A549 (cell line): ENCODE data around the gene FHIT. TPM values are rescaled to one million over a fixed set of nuclear protein-coding genes. Genes with fewer than 3 reads are reported as not detected.

ENCODE experiments used
- ATAC-seq, 2 experiments: fragments of 200-7000 bp in 1 of 2; fragments of >200 bp in 1 of 2; cut with Nextera tagmentation in 1 of 2; cut with Tn5 transposase in 1 of 2; 3 replicates each; pipeline versions ENCODE4 v1.8.0 to v1.9.1; 2018 to 2020; ENCODE audit warnings: mild to moderate bottlenecking in 1 of 2, moderate library complexity in 1 of 2
- CTCF ChIA-PET: fragments of 300-600 bp; sonication (Branson Sonifier 250); formaldehyde crosslinking; extraction: SDS; loops from one replicate; lab custom pipeline; 2021; ENCODE audit warnings: antibody characterized with exemption, inconsistent platforms; lab: Yijun Ruan, JAX
- POLR2A ChIA-PET: fragments of 350-600 bp; formaldehyde crosslinking; extraction: SDS; loops from one replicate; lab custom pipeline; 2021; ENCODE audit warnings: antibody characterized with exemption, inconsistent platforms; lab: Yijun Ruan, JAX
- DNase-seq, 2 experiments: peaks; one replicate each; pipeline versions ENCODE4 v3.0.0 to v3.0.0-alpha.2; 2011 to 2016; ENCODE audit warnings: low read depth in 1 of 2, low spot score in 1 of 2
- FAIRE-seq: peaks from 2 replicates; lab custom pipeline; 2011; peaks lifted over from hg19 to GRCh38; lab: Jason Lieb, UNC
- H3K27ac ChIP-seq, 2 experiments: fragments of >200 bp; sonication (Bioruptor Twin); formaldehyde crosslinking; 3 replicates each; pipeline ENCODE4 v1.5.1; 2016 to 2017
- H3K4me1 ChIP-seq: fragments of >200 bp; sonication (Bioruptor Twin); formaldehyde crosslinking; 3 replicates; pipeline ENCODE4 v1.6.1; 2016
- H3K4me2 ChIP-seq: fragments of >200 bp; sonication (Bioruptor Twin); formaldehyde crosslinking; 3 replicates; pipeline ENCODE4 v1.6.1; 2016
- H3K4me3 ChIP-seq: fragments of >200 bp; sonication (Bioruptor Twin); formaldehyde crosslinking; 3 replicates; pipeline ENCODE4 v1.5.1; 2016
- H3K9me3 ChIP-seq: fragments of >200 bp; sonication (Bioruptor Twin); formaldehyde crosslinking; 3 replicates; pipeline ENCODE4 v1.6.1; 2016
- CHD2 ChIP-seq: fragments of 150-350 bp; IDR thresholded peaks from 2 replicates; pipeline ENCODE4 v1.6.1; 2014; ENCODE audit warnings: low read length; ENCODE audit not compliant: partially characterized antibody
- FOSB ChIP-seq: fragments of 250-450 bp; sonication (Bioruptor Pico); IDR thresholded peaks from 2 replicates; pipeline ENCODE4 v1.5.0; 2020; ENCODE audit warnings: mild to moderate bottlenecking, moderate library complexity
- GATA3 ChIP-seq: IDR thresholded peaks from 2 replicates; pipeline ENCODE4 v1.6.1; 2012; ENCODE audit warnings: borderline replicate concordance
- HEYL ChIP-seq: fragments of 250-450 bp; sonication (Bioruptor Pico); IDR thresholded peaks from 2 replicates; pipeline ENCODE4 v1.8.0; 2021; ENCODE audit warnings: mild to moderate bottlenecking, moderate library complexity
- HOXB13 ChIP-seq: fragments of 250-450 bp; sonication (Bioruptor Pico); IDR thresholded peaks from 2 replicates; pipeline ENCODE4 v1.5.0; 2020; ENCODE audit warnings: low read depth, mild to moderate bottlenecking, moderate library complexity
- HOXB5 ChIP-seq: fragments of 250-450 bp; sonication (Bioruptor Pico); IDR thresholded peaks from 2 replicates; pipeline ENCODE4 v1.5.0; 2020; ENCODE audit warnings: mild to moderate bottlenecking, moderate library complexity
- JUN ChIP-seq, 2 experiments: fragments of >200 bp; sonication (Bioruptor Twin); formaldehyde crosslinking; IDR thresholded peaks; 2 replicates in 1 of 2; 3 replicates in 1 of 2; pipeline ENCODE4 v1.6.1; 2016 to 2017
- KDM1A ChIP-seq: fragments of 200-600 bp; sonication (generic); IDR thresholded peaks from 2 replicates; pipeline ENCODE4 v1.6.1; 2016; ENCODE audit warnings: low read depth, mild to moderate bottlenecking
- MAZ ChIP-seq: fragments of 150-350 bp; IDR thresholded peaks from 2 replicates; pipeline ENCODE4 v1.6.1; 2014; ENCODE audit warnings: antibody characterized with exemption, low read depth, low read length, borderline replicate concordance
- MYC ChIP-seq: IDR thresholded peaks from 2 replicates; pipeline ENCODE4 v1.6.1; 2012; ENCODE audit warnings: mild to moderate bottlenecking, inconsistent platforms, low read length, improper control_type of control experiment, borderline replicate concordance
- NR3C1 ChIP-seq: fragments of >200 bp; sonication (Bioruptor Twin); formaldehyde crosslinking; IDR thresholded peaks from 3 replicates; pipeline ENCODE4 v1.6.1; 2017
- POLR2AphosphoS2 ChIP-seq: conservative IDR thresholded peaks from 2 replicates; pipeline ENCODE4 v1.6.1; 2012; ENCODE audit warnings: low read length, improper control_type of control experiment, inconsistent platforms
- RCOR1 ChIP-seq: fragments of 150-350 bp; IDR thresholded peaks from 2 replicates; pipeline ENCODE4 v1.6.1; 2014; ENCODE audit warnings: antibody characterized with exemption, low read length, low read depth
- RFX5 ChIP-seq: fragments of 450-650 bp; IDR thresholded peaks from 2 replicates; pipeline ENCODE4 v1.7.1; 2014; ENCODE audit warnings: antibody characterized with exemption, mild to moderate bottlenecking, moderate library complexity
- TP53 ChIP-seq: fragments of 250-450 bp; sonication (Bioruptor Pico); IDR thresholded peaks from 2 replicates; pipeline ENCODE4 v1.5.0; 2021; ENCODE audit warnings: mild to moderate bottlenecking, moderate library complexity
- ZFP36 ChIP-seq: fragments of 450-650 bp; IDR thresholded peaks from 2 replicates; pipeline ENCODE4 v1.6.1; 2014; ENCODE audit warnings: borderline replicate concordance; ENCODE audit not compliant: partially characterized antibody
- ZSCAN20 ChIP-seq: fragments of 250-450 bp; sonication (Bioruptor Pico); IDR thresholded peaks from 2 replicates; pipeline ENCODE4 v1.8.0; 2022; ENCODE audit warnings: mild to moderate bottlenecking, moderate library complexity
- WGBS: methylation state at CpG from one replicate; pipeline ENCODE4 v1.1.6; 2017; ENCODE audit errors: missing lambda C conversion rate; 5-methylcytosine and 5-hydroxymethylcytosine counted together
- polyA plus RNA-seq, 4 experiments: library from polyadenylated mRNA; depleted of rRNA in 3 of 4; stranded (reverse); fragments of >200 nt; fragmentation: RNase III in 1 of 4; extraction: RNeasy Plus Mini Kit Qiagen cat#74134 plus additional on column Dnase treatment in 1 of 4; gene quantifications; 2 replicates in 3 of 4; 3 replicates in 1 of 4; pipeline ENCODE4 v1.2.3, GENCODE V29; 2011 to 2017
- TF ChIP-seq, protein P1 (sequence below): fragments of >200 bp; sonication (Bioruptor Twin); formaldehyde crosslinking; IDR thresholded peaks from 3 replicates; pipeline ENCODE4 v1.6.1; 2016
- TF ChIP-seq, protein P2 (sequence below): fragments of 450-650 bp; IDR thresholded peaks from 2 replicates; pipeline ENCODE4 v1.6.1; 2014; ENCODE audit warnings: antibody characterized with exemption
- TF ChIP-seq, protein P3 (sequence below): IDR thresholded peaks from 2 replicates; pipeline ENCODE4 v1.6.1; 2012; ENCODE audit warnings: low read depth, borderline replicate concordance
- TF ChIP-seq, protein P4 (sequence below): IDR thresholded peaks from 2 replicates; pipeline ENCODE4 v1.6.1; 2012
- TF ChIP-seq, protein P5 (sequence below): fragments of 150-350 bp; IDR thresholded peaks from 2 replicates; pipeline ENCODE4 v1.6.1; 2014; ENCODE audit warnings: low read depth, mild to moderate bottlenecking, low read length

FHIT gene
- polyA plus RNA-seq, 2 of the 4 experiments (the other 2 are of a cell fraction): 0.76 to 0.92 TPM

DNA sequence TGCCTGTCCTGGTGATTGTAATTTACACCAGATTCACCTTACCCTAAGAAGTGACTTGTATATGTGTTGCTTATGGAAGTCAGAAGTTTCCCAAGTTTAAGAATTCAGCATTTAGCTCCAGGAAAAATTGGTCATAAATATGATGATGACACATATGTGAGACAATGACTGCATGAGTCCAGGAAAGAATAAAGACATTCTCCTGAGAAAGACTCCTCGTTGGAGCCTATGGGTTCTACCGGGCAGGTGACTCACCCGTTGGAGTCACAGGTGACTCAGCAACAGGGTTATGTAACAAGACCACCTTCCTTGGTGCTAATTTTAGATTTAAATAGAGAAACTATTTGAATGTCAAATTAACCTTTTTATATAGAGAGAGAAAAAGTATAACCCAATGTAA is 662.4 kb downstream of the FHIT start:
- Histone ChIP-seq H3K9me3 (no peaks in the 10 kb centered on the region), H3K4me1 (no peaks in the 10 kb centered on the region), H3K27ac (no peak overlapping the region), H3K4me3 (no peak overlapping the region), H3K4me2 (no peak overlapping the region)
- ATAC-seq (no peak), DNase-seq (peak in 1 of 2 experiments; percentile 13), FAIRE-seq (no peak)
- WGBS: 3% methylated on average over 3 of the region's 3 CpGs
- POLR2A ChIA-PET: no interaction called here
- CTCF ChIA-PET: no interaction called here
- no peak for TF ChIP-seq TP53
- no peak for TF ChIP-seq JUN (IDR thresholded peaks at IDR 0.05)
- no peak for TF ChIP-seq HEYL (CRISPR knock-in tag)
- no peak for TF ChIP-seq ZSCAN20 (CRISPR knock-in tag)
- TF ChIP-seq, protein P1, sequence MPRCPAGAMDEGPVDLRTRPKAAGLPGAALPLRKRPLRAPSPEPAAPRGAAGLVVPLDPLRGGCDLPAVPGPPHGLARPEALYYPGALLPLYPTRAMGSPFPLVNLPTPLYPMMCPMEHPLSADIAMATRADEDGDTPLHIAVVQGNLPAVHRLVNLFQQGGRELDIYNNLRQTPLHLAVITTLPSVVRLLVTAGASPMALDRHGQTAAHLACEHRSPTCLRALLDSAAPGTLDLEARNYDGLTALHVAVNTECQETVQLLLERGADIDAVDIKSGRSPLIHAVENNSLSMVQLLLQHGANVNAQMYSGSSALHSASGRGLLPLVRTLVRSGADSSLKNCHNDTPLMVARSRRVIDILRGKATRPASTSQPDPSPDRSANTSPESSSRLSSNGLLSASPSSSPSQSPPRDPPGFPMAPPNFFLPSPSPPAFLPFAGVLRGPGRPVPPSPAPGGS: no peak
- TF ChIP-seq MYC: no peak
- TF ChIP-seq CHD2: no peak
- TF ChIP-seq, protein P2, sequence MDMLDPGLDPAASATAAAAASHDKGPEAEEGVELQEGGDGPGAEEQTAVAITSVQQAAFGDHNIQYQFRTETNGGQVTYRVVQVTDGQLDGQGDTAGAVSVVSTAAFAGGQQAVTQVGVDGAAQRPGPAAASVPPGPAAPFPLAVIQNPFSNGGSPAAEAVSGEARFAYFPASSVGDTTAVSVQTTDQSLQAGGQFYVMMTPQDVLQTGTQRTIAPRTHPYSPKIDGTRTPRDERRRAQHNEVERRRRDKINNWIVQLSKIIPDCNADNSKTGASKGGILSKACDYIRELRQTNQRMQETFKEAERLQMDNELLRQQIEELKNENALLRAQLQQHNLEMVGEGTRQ: no peak
- no peak for TF ChIP-seq NR3C1
- TF ChIP-seq, protein P3, sequence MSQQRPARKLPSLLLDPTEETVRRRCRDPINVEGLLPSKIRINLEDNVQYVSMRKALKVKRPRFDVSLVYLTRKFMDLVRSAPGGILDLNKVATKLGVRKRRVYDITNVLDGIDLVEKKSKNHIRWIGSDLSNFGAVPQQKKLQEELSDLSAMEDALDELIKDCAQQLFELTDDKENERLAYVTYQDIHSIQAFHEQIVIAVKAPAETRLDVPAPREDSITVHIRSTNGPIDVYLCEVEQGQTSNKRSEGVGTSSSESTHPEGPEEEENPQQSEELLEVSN: no peak
- no peak for TF ChIP-seq KDM1A
- TF ChIP-seq RFX5: no peak
- no peak for TF ChIP-seq FOSB
- no peak for TF ChIP-seq HOXB5
- no peak for TF ChIP-seq HOXB13 (CRISPR knock-in tag)
- TF ChIP-seq GATA3: no peak
- TF ChIP-seq RCOR1: no peak
- no peak for TF ChIP-seq MAZ
- TF ChIP-seq, protein P4, sequence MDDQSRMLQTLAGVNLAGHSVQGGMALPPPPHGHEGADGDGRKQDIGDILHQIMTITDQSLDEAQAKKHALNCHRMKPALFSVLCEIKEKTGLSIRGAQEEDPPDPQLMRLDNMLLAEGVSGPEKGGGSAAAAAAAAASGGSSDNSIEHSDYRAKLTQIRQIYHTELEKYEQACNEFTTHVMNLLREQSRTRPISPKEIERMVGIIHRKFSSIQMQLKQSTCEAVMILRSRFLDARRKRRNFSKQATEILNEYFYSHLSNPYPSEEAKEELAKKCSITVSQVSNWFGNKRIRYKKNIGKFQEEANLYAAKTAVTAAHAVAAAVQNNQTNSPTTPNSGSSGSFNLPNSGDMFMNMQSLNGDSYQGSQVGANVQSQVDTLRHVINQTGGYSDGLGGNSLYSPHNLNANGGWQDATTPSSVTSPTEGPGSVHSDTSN: no peak
- TF ChIP-seq POLR2AphosphoS2: no peak

DNA sequence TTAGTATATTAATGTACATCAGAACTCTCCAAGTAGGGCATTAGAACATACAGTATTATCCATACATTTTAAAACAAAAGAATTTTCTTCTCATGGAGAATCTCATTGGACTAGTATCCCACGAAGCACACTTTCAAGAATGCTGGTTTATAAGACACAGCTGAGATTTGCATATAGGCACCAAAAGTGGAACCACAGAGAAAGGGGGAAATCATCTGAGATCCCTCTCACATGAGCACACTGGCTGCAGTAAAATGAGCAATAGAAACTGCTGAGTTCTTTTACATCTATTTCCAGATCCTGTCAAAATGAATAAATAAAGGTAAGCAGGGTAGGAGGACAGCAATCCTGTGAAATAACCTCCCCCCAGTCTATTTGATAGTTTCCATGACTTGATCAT is 665.3 kb downstream of the FHIT start:
- no peaks in the 10 kb centered on the region for H3K4me1 ChIP-seq
- WGBS: 0% methylated on average over 1 of the region's 1 CpG
- no peak for ATAC-seq
- TF ChIP-seq, protein P5, sequence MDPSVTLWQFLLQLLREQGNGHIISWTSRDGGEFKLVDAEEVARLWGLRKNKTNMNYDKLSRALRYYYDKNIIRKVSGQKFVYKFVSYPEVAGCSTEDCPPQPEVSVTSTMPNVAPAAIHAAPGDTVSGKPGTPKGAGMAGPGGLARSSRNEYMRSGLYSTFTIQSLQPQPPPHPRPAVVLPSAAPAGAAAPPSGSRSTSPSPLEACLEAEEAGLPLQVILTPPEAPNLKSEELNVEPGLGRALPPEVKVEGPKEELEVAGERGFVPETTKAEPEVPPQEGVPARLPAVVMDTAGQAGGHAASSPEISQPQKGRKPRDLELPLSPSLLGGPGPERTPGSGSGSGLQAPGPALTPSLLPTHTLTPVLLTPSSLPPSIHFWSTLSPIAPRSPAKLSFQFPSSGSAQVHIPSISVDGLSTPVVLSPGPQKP: no peak
- TF ChIP-seq ZFP36: no peak
- TF ChIP-seq, all 56 proteins: peak for 0
- DNase-seq (no peak), FAIRE-seq (no peak)
- ChIA-PET CTCF (no interaction called here), POLR2A (no interaction called here)
- H3K27ac ChIP-seq: no peak overlapping the region
- H3K4me3 ChIP-seq: no peak overlapping the region
- H3K9me3 ChIP-seq: no peaks in the 10 kb centered on the region
- no peak overlapping the region for H3K4me2 ChIP-seq
